Transverse colon (tissue), 4 donors: ENCODE measurements around the gene ADGRG4.
"Not testable (repeated sequence)": the region's sequence is repeated elsewhere in the genome, so short reads cannot be mapped to it uniquely, and the experiment has no call there.

Source experiments
- CTCF ChIP-seq, 5 experiments: fragments of 200-600 bp in 3 of 5; fragments of 450-650 bp in 2 of 5; sonication (generic) in 3 of 5; IDR thresholded peaks; 1 replicate in 2 of 5; 2 replicates in 3 of 5; pipeline ENCODE4 v1.5.1; 2016 to 2017; ENCODE audit warnings: antibody characterized with exemption in 5 of 5, inconsistent platforms in 3 of 5, mild to moderate bottlenecking in 2 of 5, moderate library complexity in 1 of 5
- POLR2A ChIP-seq: fragments of 450-650 bp; IDR thresholded peaks from one replicate; pipeline ENCODE4 v1.6.1; 2016; ENCODE audit warnings: antibody characterized with exemption, mild to moderate bottlenecking, moderate library complexity
- POLR2AphosphoS5 ChIP-seq, 3 donors: sonication (generic); formaldehyde crosslinking; IDR thresholded peaks; one replicate each; pipeline ENCODE4 v1.6.1; 2016; ENCODE audit warnings: antibody characterized with exemption in 3 of 3

GRCh38 chrX:136286375-136286774 lies 14.4 kb upstream of the ADGRG4 start:
- TF ChIP-seq CTCF (IDR thresholded peaks at IDR 0.05); POLR2AphosphoS5 (IDR thresholded peaks at IDR 0.05); POLR2A: not testable (repeated sequence)
